Measurements from ENCODE around the gene NOVA2. TPM values are rescaled to one million over a fixed set of nuclear protein-coding genes. Genes with fewer than 3 reads are reported as not detected.

Gene NOVA2
- total and polyA plus RNA-seq, 9 of the 15 experiments (the other 6 are each of a cell fraction or from before 2014, with no cell fraction given): not detected

DNA sequence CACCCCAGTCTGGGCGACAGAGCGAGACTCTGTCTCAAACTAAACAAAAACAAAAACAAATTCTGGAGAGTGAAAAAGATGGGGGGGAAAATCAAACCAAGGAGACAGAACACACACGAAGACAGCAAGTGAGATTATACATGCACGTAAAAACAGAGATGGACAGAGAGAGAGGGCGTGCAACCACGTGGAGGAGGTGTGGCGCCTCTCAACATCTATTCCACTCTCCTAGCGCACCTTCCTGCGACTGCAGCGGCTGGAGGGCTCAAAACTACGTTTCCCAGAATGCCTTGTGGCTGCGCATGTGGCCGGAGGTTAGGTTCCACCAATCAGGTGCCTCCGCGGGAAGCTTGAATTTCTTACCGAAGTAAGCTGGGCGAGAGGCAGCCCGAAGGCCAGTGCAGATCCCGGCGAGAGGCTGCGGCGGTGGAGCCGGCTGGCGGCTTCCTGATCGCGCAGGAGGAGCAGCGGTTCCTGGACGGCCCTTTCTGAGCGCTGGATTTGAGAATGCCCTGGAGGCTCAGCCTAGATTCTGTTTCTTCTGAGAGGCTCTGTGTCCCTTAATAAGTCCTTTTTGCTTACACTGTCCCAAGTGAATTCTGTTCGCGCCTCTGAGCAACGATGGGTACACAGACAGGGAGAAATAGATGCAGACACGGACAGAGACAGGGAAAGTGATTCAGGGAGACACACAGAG is 46.0 kb downstream of the NOVA2 start (continued):
- TF ChIP-seq MECOM (CRISPR knock-in tag; IDR thresholded peaks at IDR 0.05) (no peak), ZNF212 (CRISPR knock-in tag; IDR thresholded peaks at IDR 0.05) (no peak), EP400 (IDR thresholded peaks at IDR 0.05) (peak; percentile 81), MAFF (IDR thresholded peaks at IDR 0.05; ENCODE audit: low read length) (no peak), GATAD2B (IDR thresholded peaks at IDR 0.05; ENCODE audit: borderline replicate concordance) (no peak), NFIX (CRISPR knock-in tag; IDR thresholded peaks at IDR 0.05; ENCODE audit: low read depth) (no peak), ZNF232 (CRISPR knock-in tag; IDR thresholded peaks at IDR 0.05) (no peak), MCM3 (IDR thresholded peaks at IDR 0.05) (no peak), CAMTA2 (CRISPR knock-in tag; conservative IDR thresholded peaks at IDR 0.05) (no peak), CHCHD3 (CRISPR knock-in tag; IDR thresholded peaks at IDR 0.05) (no peak), TEAD2 (tag; IDR thresholded peaks at IDR 0.05) (no peak), SIN3B (IDR thresholded peaks at IDR 0.05; ENCODE audit: low read depth) (peak; percentile 63), TCF15 (CRISPR knock-in tag; IDR thresholded peaks at IDR 0.05) (no peak), ZFP36 (IDR thresholded peaks at IDR 0.05; ENCODE audit: low read depth, low read length, partially characterized antibody) (peak; percentile 16), MNT (conservative IDR thresholded peaks at IDR 0.05) (peak; percentile 73 to 91), CBX5 (IDR thresholded peaks at IDR 0.05; ENCODE audit: borderline replicate concordance, low read depth) (no peak), KDM4B (IDR thresholded peaks at IDR 0.05; ENCODE audit: borderline replicate concordance in 2 of 2, low read depth in 1 of 2) (no peak), CREM (IDR thresholded peaks at IDR 0.05; ENCODE audit: low read depth) (peak; percentile 95)
- TF ChIP-seq, protein P1, sequence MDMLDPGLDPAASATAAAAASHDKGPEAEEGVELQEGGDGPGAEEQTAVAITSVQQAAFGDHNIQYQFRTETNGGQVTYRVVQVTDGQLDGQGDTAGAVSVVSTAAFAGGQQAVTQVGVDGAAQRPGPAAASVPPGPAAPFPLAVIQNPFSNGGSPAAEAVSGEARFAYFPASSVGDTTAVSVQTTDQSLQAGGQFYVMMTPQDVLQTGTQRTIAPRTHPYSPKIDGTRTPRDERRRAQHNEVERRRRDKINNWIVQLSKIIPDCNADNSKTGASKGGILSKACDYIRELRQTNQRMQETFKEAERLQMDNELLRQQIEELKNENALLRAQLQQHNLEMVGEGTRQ (CRISPR knock-in tag; IDR thresholded peaks at IDR 0.05): peak; percentile 92
- TF ChIP-seq, protein P2, sequence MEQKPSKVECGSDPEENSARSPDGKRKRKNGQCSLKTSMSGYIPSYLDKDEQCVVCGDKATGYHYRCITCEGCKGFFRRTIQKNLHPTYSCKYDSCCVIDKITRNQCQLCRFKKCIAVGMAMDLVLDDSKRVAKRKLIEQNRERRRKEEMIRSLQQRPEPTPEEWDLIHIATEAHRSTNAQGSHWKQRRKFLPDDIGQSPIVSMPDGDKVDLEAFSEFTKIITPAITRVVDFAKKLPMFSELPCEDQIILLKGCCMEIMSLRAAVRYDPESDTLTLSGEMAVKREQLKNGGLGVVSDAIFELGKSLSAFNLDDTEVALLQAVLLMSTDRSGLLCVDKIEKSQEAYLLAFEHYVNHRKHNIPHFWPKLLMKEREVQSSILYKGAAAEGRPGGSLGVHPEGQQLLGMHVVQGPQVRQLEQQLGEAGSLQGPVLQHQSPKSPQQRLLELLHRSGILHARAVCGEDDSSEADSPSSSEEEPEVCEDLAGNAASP (IDR thresholded peaks at IDR 0.05): no peak
- TF ChIP-seq, protein P3, sequence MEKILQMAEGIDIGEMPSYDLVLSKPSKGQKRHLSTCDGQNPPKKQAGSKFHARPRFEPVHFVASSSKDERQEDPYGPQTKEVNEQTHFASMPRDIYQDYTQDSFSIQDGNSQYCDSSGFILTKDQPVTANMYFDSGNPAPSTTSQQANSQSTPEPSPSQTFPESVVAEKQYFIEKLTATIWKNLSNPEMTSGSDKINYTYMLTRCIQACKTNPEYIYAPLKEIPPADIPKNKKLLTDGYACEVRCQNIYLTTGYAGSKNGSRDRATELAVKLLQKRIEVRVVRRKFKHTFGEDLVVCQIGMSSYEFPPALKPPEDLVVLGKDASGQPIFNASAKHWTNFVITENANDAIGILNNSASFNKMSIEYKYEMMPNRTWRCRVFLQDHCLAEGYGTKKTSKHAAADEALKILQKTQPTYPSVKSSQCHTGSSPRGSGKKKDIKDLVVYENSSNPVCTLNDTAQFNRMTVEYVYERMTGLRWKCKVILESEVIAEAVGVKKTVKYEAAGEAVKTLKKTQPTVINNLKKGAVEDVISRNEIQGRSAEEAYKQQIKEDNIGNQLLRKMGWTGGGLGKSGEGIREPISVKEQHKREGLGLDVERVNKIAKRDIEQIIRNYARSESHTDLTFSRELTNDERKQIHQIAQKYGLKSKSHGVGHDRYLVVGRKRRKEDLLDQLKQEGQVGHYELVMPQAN (IDR thresholded peaks at IDR 0.05; ENCODE audit: borderline replicate concordance): 0 out of 2 replicates have a peak, but pooled peaks have one; percentile 20
- TF ChIP-seq, protein P4, sequence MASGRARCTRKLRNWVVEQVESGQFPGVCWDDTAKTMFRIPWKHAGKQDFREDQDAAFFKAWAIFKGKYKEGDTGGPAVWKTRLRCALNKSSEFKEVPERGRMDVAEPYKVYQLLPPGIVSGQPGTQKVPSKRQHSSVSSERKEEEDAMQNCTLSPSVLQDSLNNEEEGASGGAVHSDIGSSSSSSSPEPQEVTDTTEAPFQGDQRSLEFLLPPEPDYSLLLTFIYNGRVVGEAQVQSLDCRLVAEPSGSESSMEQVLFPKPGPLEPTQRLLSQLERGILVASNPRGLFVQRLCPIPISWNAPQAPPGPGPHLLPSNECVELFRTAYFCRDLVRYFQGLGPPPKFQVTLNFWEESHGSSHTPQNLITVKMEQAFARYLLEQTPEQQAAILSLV (tag; IDR thresholded peaks at IDR 0.05): no peak
